PC-3 (cell line): Measurements from ENCODE around the gene ELL2.

ENCODE experiments used
- CTCF ChIP-seq: fragments of 300-600 bp; sonication (generic); conservative IDR thresholded peaks from 2 replicates; pipeline ENCODE4 v1.5.1; 2017; ENCODE audit warnings: antibody characterized with exemption, low read depth, mild to moderate bottlenecking, low read length
- EZH2 ChIP-seq: fragments of 300-600 bp; sonication (generic); IDR thresholded peaks from one replicate; pipeline ENCODE4 v1.6.1; 2017; ENCODE audit warnings: antibody characterized with exemption, mild to moderate bottlenecking, low read length; ENCODE audit not compliant: unreplicated experiment

- no peak for TF ChIP-seq EZH2
- no peak for TF ChIP-seq CTCF
These were observed 105.1 kb downstream of the ELL2 start for GRCh38 chr5:95856501-95856981.
